ENCODE measurements around the gene PCDH17. TPM values are rescaled to one million over a fixed set of nuclear protein-coding genes. Genes with fewer than 3 reads are reported as not detected.

The PCDH17 gene
- total RNA-seq, 3 donors from 2014 or later = 0.93 to 4.8 (median 1.1) TPM

GRCh38 chr13:57739543-57740190 is 108.1 kb downstream of the PCDH17 start:
- no peak for ATAC-seq
- intact Hi-C loops (cut with DNase I, micrococcal nuclease) = no loop called here
- TF ChIP-seq CTCF (IDR thresholded peaks at IDR 0.05) = no peak
- Histone ChIP-seq H3K36me3 (ENCODE audit: low read depth) (no peaks in the 10 kb centered on the region), H3K9me3 (peaks cover 4% of the 10 kb centered on the region), H3K4me1 (ENCODE audit: low read depth) (no peaks in the 10 kb centered on the region), H3K4me3 (no peak overlapping the region)
- DNase-seq = no peak

GRCh38 chr13:57740719-57741118 is 109.2 kb downstream of the PCDH17 start:
- intact Hi-C loops (cut with DNase I, micrococcal nuclease) = no loop called here
- DNase-seq (no peak), ATAC-seq (no peak)
- Histone ChIP-seq H3K36me3 (ENCODE audit: low read depth) (no peaks in the 10 kb centered on the region), H3K9me3 (peaks cover 4% of the 10 kb centered on the region), H3K4me3 (no peak overlapping the region), H3K4me1 (ENCODE audit: low read depth) (no peaks in the 10 kb centered on the region)
- no peak for TF ChIP-seq CTCF (IDR thresholded peaks at IDR 0.05)

- TF ChIP-seq CTCF (IDR thresholded peaks at IDR 0.05) = no peak
- DNase-seq = no peak
- peaks cover 36% of the 10 kb centered on the region for H3K9me3 ChIP-seq
- no peak for ATAC-seq
- intact Hi-C loops (cut with DNase I, micrococcal nuclease) = no loop called here
- no peaks in the 10 kb centered on the region for H3K4me1 ChIP-seq (ENCODE audit: low read depth)
- no peaks in the 10 kb centered on the region for H3K36me3 ChIP-seq (ENCODE audit: low read depth)
- no peak overlapping the region for H3K4me3 ChIP-seq
Measured at GRCh38 chr13:57748096-57748495, 116.6 kb downstream of the PCDH17 start.

GRCh38 chr13:57760951-57761350 is 129.4 kb downstream of the PCDH17 start:
- no peak for TF ChIP-seq CTCF (IDR thresholded peaks at IDR 0.05)
- DNase-seq (no peak), ATAC-seq (no peak)
- no peaks in the 10 kb centered on the region for H3K36me3 ChIP-seq (ENCODE audit: low read depth)
- H3K4me3 ChIP-seq = no peak overlapping the region
- peaks cover 22% of the 10 kb centered on the region for H3K9me3 ChIP-seq
- no peaks in the 10 kb centered on the region for H3K4me1 ChIP-seq (ENCODE audit: low read depth)
- intact Hi-C loops (cut with DNase I, micrococcal nuclease) = no loop called here

- DNase-seq = no peak
- Histone ChIP-seq H3K4me3 (no peak overlapping the region), H3K4me1 (ENCODE audit: low read depth) (no peaks in the 10 kb centered on the region), H3K36me3 (ENCODE audit: low read depth) (no peaks in the 10 kb centered on the region), H3K9me3 (peaks cover 23% of the 10 kb centered on the region)
- TF ChIP-seq CTCF (IDR thresholded peaks at IDR 0.05) = no peak
- no peak for ATAC-seq
- intact Hi-C loops (cut with DNase I, micrococcal nuclease) = no loop called here
Measured at GRCh38 chr13:57763689-57764088, 132.1 kb downstream of the PCDH17 start.

Measured in mucosa of descending colon (tissue), 3 donors.